CD4-positive, CD25-positive, alpha-beta regulatory T cell (primary cell): ENCODE measurements around the gene IFI44. TPM values are rescaled to one million over a fixed set of nuclear protein-coding genes. Genes with fewer than 3 reads are reported as not detected.

Experiments
- ATAC-seq, 2 donors: fragments of 150-1000 bp; cut with Tn5 transposase; one replicate each; pipeline ENCODE4 v1.10.0; 2021; ENCODE audit warnings: low read depth in 2 of 2, moderate number of reproducible peaks in 2 of 2, moderate library complexity in 1 of 2
- DNase-seq, 3 donors: peaks; one replicate each; pipeline versions ENCODE4 v3.0.0 to v3.0.0-alpha.2; 2012 to 2022; ENCODE audit warnings: mixed read lengths in 1 of 3
- H3K27ac ChIP-seq: one replicate; pipeline ENCODE4 v1.7.0; 2013; ENCODE audit warnings: mild to moderate bottlenecking, low read length; ENCODE audit not compliant: insufficient read depth, poor library complexity, severe bottlenecking
- H3K27me3 ChIP-seq: one replicate; pipeline ENCODE4 v1.7.0; 2013; ENCODE audit warnings: low read length; ENCODE audit not compliant: control insufficient read depth, insufficient read depth
- H3K36me3 ChIP-seq: one replicate; pipeline ENCODE4 v1.7.0; 2013; ENCODE audit warnings: mild to moderate bottlenecking, low read length, moderate library complexity; ENCODE audit not compliant: control insufficient read depth, insufficient read depth
- H3K4me1 ChIP-seq: 2 replicates; pipeline ENCODE4 v1.7.0; 2013; ENCODE audit warnings: mild to moderate bottlenecking, low read length; ENCODE audit not compliant: insufficient read depth, control insufficient read depth, poor library complexity, severe bottlenecking
- H3K4me3 ChIP-seq: one replicate; pipeline ENCODE4 v1.7.0; 2013; ENCODE audit warnings: low read depth, mild to moderate bottlenecking, low read length, moderate library complexity
- H3K9me3 ChIP-seq, 2 experiments: 1 replicate in 1 of 2; 2 replicates in 1 of 2; pipeline ENCODE4 v1.7.0; 2013; ENCODE audit warnings: low read length in 2 of 2, mild to moderate bottlenecking in 1 of 2, moderate library complexity in 1 of 2; ENCODE audit not compliant: control insufficient read depth in 2 of 2
- H3K27ac Mint-ChIP-seq, 3 donors: one replicate each; pipeline ENCODE4 v1.8.0; 2020 to 2022; ENCODE audit warnings: mild to moderate bottlenecking in 3 of 3, mixed read lengths in 3 of 3, moderate library complexity in 2 of 3
- H3K27me3 Mint-ChIP-seq: one replicate; pipeline ENCODE4 v1.8.0; 2022; ENCODE audit warnings: mild to moderate bottlenecking, mixed read lengths
- H3K36me3 Mint-ChIP-seq: one replicate; pipeline ENCODE4 v1.8.0; 2020; ENCODE audit warnings: mixed read lengths
- H3K4me1 Mint-ChIP-seq, 4 donors: one replicate each; pipeline ENCODE4 v1.8.0; 2020 to 2022; ENCODE audit warnings: mixed read lengths in 4 of 4, mild to moderate bottlenecking in 1 of 4
- H3K4me3 Mint-ChIP-seq, 4 donors: one replicate each; pipeline ENCODE4 v1.8.0; 2020 to 2022; ENCODE audit warnings: mild to moderate bottlenecking in 4 of 4, mixed read lengths in 4 of 4, moderate library complexity in 3 of 4
- H3K9me3 Mint-ChIP-seq, 7 donors: one replicate each; pipeline ENCODE4 v1.8.0; 2020 to 2022; ENCODE audit warnings: mixed read lengths in 7 of 7, mild to moderate bottlenecking in 3 of 7, moderate library complexity in 2 of 7
- polyA plus RNA-seq, 4 donors: library from polyadenylated mRNA; unstranded; fragments of 300-500 nt; fragmentation: Illumina TruSeq; gene quantifications; one replicate each; pipeline ENCODE4 v1.2.3, GENCODE V29; 2021
- total RNA-seq: library from RNA; stranded (reverse); gene quantifications from one replicate; pipeline ENCODE4 v1.2.3, GENCODE V29; 2022

The IFI44 gene
- total and polyA plus RNA-seq, 5 donors from 2014 or later = 10.2 to 53.9 (median 21.3) TPM

- Mint-ChIP-seq H3K36me3 (peaks cover 16% of the 10 kb centered on the region), H3K4me1 (peaks cover 6 to 57% (median 46%) of the 10 kb centered on the region in 4 donors), H3K9me3 (peaks cover 0 to 11% (median 4%) of the 10 kb centered on the region in 7 donors), H3K27ac (peak overlapping the region; percentile 74 to 95 (median 88)), H3K27me3 (no peaks in the 10 kb centered on the region), H3K4me3 (peak overlapping the region; percentile 82 to 93 (median 92))
- H3K4me1 ChIP-seq = peaks cover 23% of the 10 kb centered on the region
- H3K27ac ChIP-seq = peak overlapping the region; percentile 65
- ATAC-seq = peak; percentile 41 to 65
- H3K36me3 ChIP-seq = peaks cover 11% of the 10 kb centered on the region
- peak in 2 of 3 donors; percentile 40 to 49 for DNase-seq
- peaks cover 0 to 5% of the 10 kb centered on the region in 2 experiments for H3K9me3 ChIP-seq
- H3K27me3 ChIP-seq = no peaks in the 10 kb centered on the region
- peak overlapping the region; percentile 92 for H3K4me3 ChIP-seq
These were observed 1.6 kb downstream of the IFI44 start for GRCh38 chr1:78651241-78651640.

GRCh38 chr1:78652019-78652560, 2.5 kb downstream of the IFI44 start:
- peaks cover 18% of the 10 kb centered on the region for H3K4me1 ChIP-seq
- no peaks in the 10 kb centered on the region for H3K27me3 Mint-ChIP-seq
- peaks cover 0 to 4% of the 10 kb centered on the region in 2 experiments for H3K9me3 ChIP-seq
- no peak for DNase-seq
- H3K27ac Mint-ChIP-seq = peak overlapping the region; percentile 49 to 88 (median 76)
- peak overlapping the region; percentile 92 for H3K4me3 ChIP-seq
- peaks cover 18% of the 10 kb centered on the region for H3K36me3 Mint-ChIP-seq
- H3K4me1 Mint-ChIP-seq = peaks cover 5 to 49% (median 40%) of the 10 kb centered on the region in 4 donors
- no peak overlapping the region for H3K27ac ChIP-seq
- no peaks in the 10 kb centered on the region for H3K27me3 ChIP-seq
- H3K4me3 Mint-ChIP-seq = peak overlapping the region; percentile 41 to 93 (median 92)
- ATAC-seq = no peak
- H3K9me3 Mint-ChIP-seq = peaks cover 0 to 11% (median 4%) of the 10 kb centered on the region in 7 donors
- H3K36me3 ChIP-seq = peaks cover 13% of the 10 kb centered on the region

GRCh38 chr1:78658901-78659300, 9.3 kb downstream of the IFI44 start:
- Histone ChIP-seq H3K9me3 (no peaks in the 10 kb centered on the region), H3K27ac (no peak overlapping the region), H3K4me3 (no peak overlapping the region), H3K4me1 (no peaks in the 10 kb centered on the region), H3K27me3 (no peaks in the 10 kb centered on the region), H3K36me3 (peaks cover 49% of the 10 kb centered on the region)
- Mint-ChIP-seq H3K9me3 (no peaks in the 10 kb centered on the region), H3K4me1 (peaks cover 0 to 22% (median 8%) of the 10 kb centered on the region in 4 donors), H3K27ac (peak overlapping the region in 2 of 3 donors; percentile 14 to 47), H3K36me3 (peaks cover 60% of the 10 kb centered on the region), H3K4me3 (no peak overlapping the region), H3K27me3 (no peaks in the 10 kb centered on the region)
- DNase-seq (no peak), ATAC-seq (no peak)

GRCh38 chr1:78663923-78664322, 14.3 kb downstream of the IFI44 start:
- Histone ChIP-seq H3K36me3 (peaks cover 24% of the 10 kb centered on the region), H3K4me3 (no peak overlapping the region), H3K27ac (no peak overlapping the region), H3K9me3 (no peaks in the 10 kb centered on the region), H3K4me1 (no peaks in the 10 kb centered on the region), H3K27me3 (no peaks in the 10 kb centered on the region)
- Mint-ChIP-seq H3K27ac (no peak overlapping the region), H3K36me3 (peaks cover 37% of the 10 kb centered on the region), H3K9me3 (peaks cover 0 to 2% (median 0%) of the 10 kb centered on the region in 7 donors), H3K4me3 (no peak overlapping the region), H3K4me1 (peaks cover 0 to 7% (median 1%) of the 10 kb centered on the region in 4 donors), H3K27me3 (no peaks in the 10 kb centered on the region)
- ATAC-seq (no peak), DNase-seq (no peak)

GRCh38 chr1:78664763-78665162, 15.1 kb downstream of the IFI44 start:
- H3K9me3 ChIP-seq = no peaks in the 10 kb centered on the region

GRCh38 chr1:78665809-78666208, 16.2 kb downstream of the IFI44 start:
- no peak overlapping the region for H3K4me3 ChIP-seq
- H3K36me3 ChIP-seq = peaks cover 17% of the 10 kb centered on the region
- peaks cover 0 to 3% (median 1%) of the 10 kb centered on the region in 4 donors for H3K4me1 Mint-ChIP-seq
- no peak overlapping the region for H3K27ac ChIP-seq
- H3K36me3 Mint-ChIP-seq = peaks cover 22% of the 10 kb centered on the region
- ATAC-seq (no peak), DNase-seq (no peak)
- H3K27me3 Mint-ChIP-seq = no peaks in the 10 kb centered on the region
- no peaks in the 10 kb centered on the region for H3K9me3 ChIP-seq
- peaks cover 0 to 2% (median 0%) of the 10 kb centered on the region in 7 donors for H3K9me3 Mint-ChIP-seq
- H3K4me3 Mint-ChIP-seq = no peak overlapping the region
- no peak overlapping the region for H3K27ac Mint-ChIP-seq
- H3K27me3 ChIP-seq = no peaks in the 10 kb centered on the region
- H3K4me1 ChIP-seq = no peaks in the 10 kb centered on the region

More at GRCh38 chr1:78664763-78665162, 15.1 kb downstream of the IFI44 start:
- Mint-ChIP-seq H3K4me1 (peaks cover 0 to 3% (median 1%) of the 10 kb centered on the region in 4 donors), H3K9me3 (peaks cover 0 to 2% (median 0%) of the 10 kb centered on the region in 7 donors), H3K27ac (no peak overlapping the region), H3K36me3 (peaks cover 30% of the 10 kb centered on the region), H3K27me3 (no peaks in the 10 kb centered on the region), H3K4me3 (no peak overlapping the region)
- Histone ChIP-seq H3K36me3 (peaks cover 21% of the 10 kb centered on the region), H3K27me3 (no peaks in the 10 kb centered on the region), H3K27ac (no peak overlapping the region), H3K4me3 (no peak overlapping the region), H3K4me1 (no peaks in the 10 kb centered on the region)
- no peak for DNase-seq
- peak; percentile 42 to 56 for ATAC-seq

- no peak for DNase-seq
- Histone ChIP-seq H3K4me1 (no peaks in the 10 kb centered on the region), H3K27me3 (no peaks in the 10 kb centered on the region), H3K27ac (no peak overlapping the region), H3K4me3 (no peak overlapping the region), H3K9me3 (no peaks in the 10 kb centered on the region), H3K36me3 (peaks cover 4% of the 10 kb centered on the region)
- H3K27ac Mint-ChIP-seq = no peak overlapping the region
- H3K27me3 Mint-ChIP-seq = no peaks in the 10 kb centered on the region
- no peak overlapping the region for H3K4me3 Mint-ChIP-seq
- H3K9me3 Mint-ChIP-seq = peaks cover 0 to 2% (median 0%) of the 10 kb centered on the region in 7 donors
- peaks cover 7% of the 10 kb centered on the region for H3K36me3 Mint-ChIP-seq
- ATAC-seq = no peak
- peaks cover 0 to 3% (median 1%) of the 10 kb centered on the region in 4 donors for H3K4me1 Mint-ChIP-seq
These were observed 18.3 kb downstream of the IFI44 start for GRCh38 chr1:78667939-78668338.

GRCh38 chr1:78668427-78668826, 18.8 kb downstream of the IFI44 start:
- Histone ChIP-seq H3K27me3 (no peaks in the 10 kb centered on the region), H3K4me3 (no peak overlapping the region), H3K9me3 (no peaks in the 10 kb centered on the region), H3K36me3 (no peaks in the 10 kb centered on the region), H3K27ac (no peak overlapping the region), H3K4me1 (no peaks in the 10 kb centered on the region)
- Mint-ChIP-seq H3K36me3 (peaks cover 2% of the 10 kb centered on the region), H3K4me1 (peaks cover 0 to 3% (median 1%) of the 10 kb centered on the region in 4 donors), H3K27me3 (no peaks in the 10 kb centered on the region), H3K4me3 (no peak overlapping the region), H3K27ac (no peak overlapping the region), H3K9me3 (peaks cover 0 to 2% (median 0%) of the 10 kb centered on the region in 7 donors)
- ATAC-seq = no peak
- DNase-seq = no peak
